ENCODE measurements around the gene CEP68.

The CEP68 gene

GRCh38 chr2:65043001-65043400, 13.2 kb upstream of the CEP68 start:
- H3K4me3 ChIP-seq (ENCODE audit: low read depth, low read length), result no peak overlapping the region
- TF ChIP-seq, protein P1, sequence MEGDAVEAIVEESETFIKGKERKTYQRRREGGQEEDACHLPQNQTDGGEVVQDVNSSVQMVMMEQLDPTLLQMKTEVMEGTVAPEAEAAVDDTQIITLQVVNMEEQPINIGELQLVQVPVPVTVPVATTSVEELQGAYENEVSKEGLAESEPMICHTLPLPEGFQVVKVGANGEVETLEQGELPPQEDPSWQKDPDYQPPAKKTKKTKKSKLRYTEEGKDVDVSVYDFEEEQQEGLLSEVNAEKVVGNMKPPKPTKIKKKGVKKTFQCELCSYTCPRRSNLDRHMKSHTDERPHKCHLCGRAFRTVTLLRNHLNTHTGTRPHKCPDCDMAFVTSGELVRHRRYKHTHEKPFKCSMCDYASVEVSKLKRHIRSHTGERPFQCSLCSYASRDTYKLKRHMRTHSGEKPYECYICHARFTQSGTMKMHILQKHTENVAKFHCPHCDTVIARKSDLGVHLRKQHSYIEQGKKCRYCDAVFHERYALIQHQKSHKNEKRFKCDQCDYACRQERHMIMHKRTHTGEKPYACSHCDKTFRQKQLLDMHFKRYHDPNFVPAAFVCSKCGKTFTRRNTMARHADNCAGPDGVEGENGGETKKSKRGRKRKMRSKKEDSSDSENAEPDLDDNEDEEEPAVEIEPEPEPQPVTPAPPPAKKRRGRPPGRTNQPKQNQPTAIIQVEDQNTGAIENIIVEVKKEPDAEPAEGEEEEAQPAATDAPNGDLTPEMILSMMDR (IDR thresholded peaks at IDR 0.05; ENCODE audit: low read depth, low read length), result no peak

DNA sequence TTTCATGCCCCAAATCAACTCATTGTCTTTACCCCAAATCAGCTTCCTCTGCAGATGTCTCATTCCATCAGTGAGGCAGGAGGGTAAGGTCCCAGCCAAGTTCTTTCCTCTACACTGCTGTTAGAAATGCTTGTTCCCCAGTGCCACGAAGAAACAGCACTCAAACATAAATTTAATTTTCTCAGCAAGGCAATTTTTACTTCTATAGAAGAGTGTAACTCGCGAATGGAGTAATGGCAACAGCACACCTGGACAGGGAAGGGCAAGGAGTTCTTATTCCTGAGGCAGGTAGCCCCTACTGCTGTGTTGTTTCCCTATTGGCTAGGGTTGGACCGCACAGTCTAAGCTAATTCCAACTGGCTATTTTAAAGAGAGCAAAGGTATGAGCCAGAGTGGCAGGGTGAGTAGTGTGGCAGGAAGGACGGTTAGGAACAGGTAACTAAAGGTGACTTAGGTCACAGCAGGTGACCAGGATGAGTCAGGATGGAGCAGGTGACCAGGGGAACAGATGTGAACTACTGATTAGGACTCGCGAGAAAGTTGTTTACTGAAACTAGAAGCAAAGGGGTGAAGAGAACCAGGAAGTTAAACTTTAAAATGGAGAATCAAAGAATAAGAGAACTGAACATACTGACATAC, 12.0 kb upstream of the CEP68 start:
- TF ChIP-seq, protein P1 (IDR thresholded peaks at IDR 0.05; ENCODE audit: low read depth, low read length), result no peak
- H3K4me3 ChIP-seq (ENCODE audit: low read depth, low read length), result no peak overlapping the region

DNA sequence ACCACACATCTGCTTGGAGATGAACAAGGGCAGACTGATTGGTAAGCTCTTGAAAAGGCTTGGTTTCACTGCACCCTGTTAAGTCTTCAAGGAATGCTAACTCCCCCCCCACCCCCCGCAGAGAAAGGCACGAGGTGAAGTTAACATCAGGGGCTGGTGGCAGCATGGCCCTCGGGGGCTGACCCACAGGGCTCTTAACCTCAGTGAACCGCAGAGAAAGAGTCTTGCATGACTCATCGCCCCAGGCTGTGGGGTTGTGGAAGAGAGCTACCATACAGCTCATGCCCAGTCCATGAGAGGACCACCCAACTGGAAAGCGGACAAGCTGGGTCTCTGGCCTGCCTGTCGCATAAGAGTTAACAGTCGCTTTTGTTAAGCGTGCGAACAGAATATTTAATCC, 10.6 kb upstream of the CEP68 start:
- TF ChIP-seq, protein P1 (IDR thresholded peaks at IDR 0.05; ENCODE audit: low read depth, low read length), result no peak
- no peak overlapping the region for H3K4me3 ChIP-seq (ENCODE audit: low read depth, low read length)

- TF ChIP-seq, protein P1 (IDR thresholded peaks at IDR 0.05; ENCODE audit: low read depth, low read length), result no peak
- H3K4me3 ChIP-seq (ENCODE audit: low read depth, low read length), result no peak overlapping the region
Measured at GRCh38 chr2:65046633-65047407, 9.4 kb upstream of the CEP68 start.

DNA sequence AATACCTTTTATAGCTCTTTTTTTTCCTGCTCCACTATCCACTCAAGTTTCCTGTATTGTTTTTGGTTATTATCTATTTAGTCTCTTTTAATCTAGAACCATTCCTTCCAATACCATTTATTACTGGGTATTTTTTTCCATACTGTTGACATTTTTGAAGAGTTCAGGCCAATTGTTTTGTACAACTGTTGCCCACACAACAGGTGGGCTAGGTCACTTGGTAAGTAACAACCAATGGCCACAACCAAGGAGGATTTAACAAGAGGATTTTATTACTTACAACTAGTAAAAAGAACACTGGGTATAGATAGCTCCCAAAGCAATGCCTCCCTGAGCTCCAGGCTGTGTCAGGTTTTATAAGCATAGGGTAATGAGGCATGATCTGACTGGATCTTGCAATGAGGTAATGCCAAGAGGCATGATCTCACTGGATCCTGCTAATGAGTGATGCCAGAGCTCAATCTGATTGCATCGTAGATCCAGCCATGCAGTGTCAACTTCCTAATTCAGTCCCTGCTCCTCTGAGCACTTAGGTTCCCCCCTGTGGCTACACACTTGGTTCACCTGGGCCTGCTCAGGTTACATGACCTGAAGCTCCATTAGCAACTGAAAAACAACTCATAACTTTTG, 7.1 kb upstream of the CEP68 start:
- no peak overlapping the region for H3K4me3 ChIP-seq (ENCODE audit: low read depth, low read length)
- TF ChIP-seq, protein P1 (IDR thresholded peaks at IDR 0.05; ENCODE audit: low read depth, low read length), result no peak

- no peak overlapping the region for H3K4me3 ChIP-seq (ENCODE audit: low read depth, low read length)
- TF ChIP-seq, protein P1 (IDR thresholded peaks at IDR 0.05; ENCODE audit: low read depth, low read length), result no peak
Measured at GRCh38 chr2:65050931-65051330, 5.3 kb upstream of the CEP68 start.

- no peak overlapping the region for H3K4me3 ChIP-seq (ENCODE audit: low read depth, low read length)
- TF ChIP-seq, protein P1 (IDR thresholded peaks at IDR 0.05; ENCODE audit: low read depth, low read length), result no peak
Measured at GRCh38 chr2:65053199-65053598, 3.0 kb upstream of the CEP68 start.
